GM18507 (cell line): ENCODE measurements around the gene MX1.
A peak's percentile ranks its signal among the peaks of the same experiment; 100 is the strongest.

Experiments
- DNase-seq: peaks from one replicate; pipeline ENCODE4 v3.0.0; 2011; ENCODE audit warnings: low read depth; ENCODE audit not compliant: insufficient read length; ENCODE audit errors: extremely low spot score
- FAIRE-seq: peaks from 2 replicates; lab custom pipeline; 2011; peaks lifted over from hg19 to GRCh38; lab: Jason Lieb, UNC

The MX1 gene

GRCh38 chr21:41451753-41452676 is 26.0 kb downstream of the MX1 start:
- FAIRE-seq = no peak
- no peak for DNase-seq

GRCh38 chr21:41453198-41453597 is 27.2 kb downstream of the MX1 start:
- FAIRE-seq (no peak), DNase-seq (no peak)

GRCh38 chr21:41453761-41454160 is 27.7 kb downstream of the MX1 start:
- DNase-seq = no peak
- FAIRE-seq = no peak

GRCh38 chr21:41458121-41458520 is 32.1 kb downstream of the MX1 start:
- DNase-seq = no peak
- FAIRE-seq = no peak

- DNase-seq (no peak), FAIRE-seq (no peak)
Observed at GRCh38 chr21:41458559-41458958, 32.5 kb downstream of the MX1 start.

- no peak for DNase-seq
- no peak for FAIRE-seq
Observed at GRCh38 chr21:41459884-41460534, 34.0 kb downstream of the MX1 start.

- FAIRE-seq (peak; percentile 81), DNase-seq (peak; percentile 58)
Observed at GRCh38 chr21:41460578-41461527, 34.8 kb downstream of the MX1 start.

GRCh38 chr21:41465176-41465781 is 39.2 kb downstream of the MX1 start:
- FAIRE-seq (no peak), DNase-seq (no peak)

GRCh38 chr21:41466024-41466820 is 40.2 kb downstream of the MX1 start:
- FAIRE-seq = no peak

GRCh38 chr21:41470054-41470453 is 44.0 kb downstream of the MX1 start:
- DNase-seq (no peak), FAIRE-seq (no peak)

More at GRCh38 chr21:41466024-41466820, 40.2 kb downstream of the MX1 start:
- no peak for DNase-seq

GRCh38 chr21:41472753-41473548 is 46.9 kb downstream of the MX1 start:
- DNase-seq (no peak), FAIRE-seq (no peak)

GRCh38 chr21:41475714-41476420 is 49.8 kb downstream of the MX1 start:
- FAIRE-seq (no peak), DNase-seq (no peak)

GRCh38 chr21:41477641-41478318 is 51.7 kb downstream of the MX1 start:
- DNase-seq (no peak), FAIRE-seq (no peak)

GRCh38 chr21:41478319-41479177 is 52.5 kb downstream of the MX1 start:
- FAIRE-seq = no peak
- DNase-seq = no peak

GRCh38 chr21:41479686-41480085 is 53.6 kb downstream of the MX1 start:
- DNase-seq = no peak
- FAIRE-seq = no peak
